HG03025 (cell line): ENCODE data around the gene CEP250.
"Not testable (repeated sequence)": the region's sequence is repeated elsewhere in the genome, so short reads cannot be mapped to it uniquely, and the experiment has no call there.

Experiments
- ATAC-seq: cut with Tn5 transposase; IDR thresholded peaks from one replicate; pipeline ENCODE4 v1.9.1; 2021; ENCODE audit warnings: mild to moderate bottlenecking, moderate library complexity; ENCODE audit not compliant: unreplicated experiment, low FRiP score

The CEP250 gene

DNA sequence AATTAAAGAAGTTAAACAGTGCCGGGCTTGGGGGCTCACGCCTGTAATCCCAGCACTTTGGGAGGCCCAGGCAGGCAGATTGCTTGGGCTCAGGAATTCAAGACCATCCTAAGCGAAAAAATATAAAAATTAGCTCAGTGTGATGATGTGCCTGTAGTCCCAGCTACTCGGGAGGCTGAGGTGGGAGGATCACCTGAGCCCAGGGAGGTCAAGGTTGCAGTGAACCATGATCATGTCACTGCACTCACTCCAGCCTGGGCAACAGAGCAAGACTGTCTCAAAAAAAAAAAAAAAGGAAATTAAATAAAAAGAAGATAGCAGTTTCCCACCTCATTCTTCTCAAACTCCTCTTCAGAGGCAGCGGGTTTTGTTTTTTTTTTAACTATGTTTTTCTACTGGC, 62.4 kb downstream of the CEP250 start:
- not testable (repeated sequence) for ATAC-seq

DNA sequence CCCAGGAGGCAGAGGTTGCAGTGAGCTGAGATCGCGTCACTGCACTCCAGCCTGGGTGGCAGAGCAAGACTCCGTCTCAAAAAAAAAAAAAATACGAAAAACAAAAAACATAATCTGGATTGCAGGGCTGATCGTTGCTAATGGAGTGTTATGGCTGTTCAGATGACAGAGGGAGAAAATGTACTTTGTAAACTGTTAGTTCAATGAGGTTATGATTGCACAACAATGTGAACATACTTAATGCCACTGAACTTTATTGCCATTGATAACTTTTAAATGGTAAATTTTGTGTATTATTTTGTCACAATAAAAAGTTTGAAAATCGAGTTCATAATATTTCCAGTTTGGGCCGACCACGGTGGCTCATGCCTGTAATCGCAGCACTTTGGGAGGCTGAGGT, 63.6 kb downstream of the CEP250 start:
- no peak for ATAC-seq

- no peak for ATAC-seq
Observed at GRCh38 chr20:35523298-35523888, 68.0 kb downstream of the CEP250 start.

- no peak for ATAC-seq
Observed at GRCh38 chr20:35525639-35526038, 70.2 kb downstream of the CEP250 start.

GRCh38 chr20:35527122-35527769, 71.8 kb downstream of the CEP250 start:
- ATAC-seq = no peak

GRCh38 chr20:35529552-35529951, 74.2 kb downstream of the CEP250 start, which contains the start of gene C20orf173:
C20orf173 (minus strand) TSS chr20:35529652; CDS start chr20:35529373, 279 bp downstream.
- no peak for ATAC-seq

GRCh38 chr20:35539756-35540212, 84.4 kb downstream of the CEP250 start:
- ATAC-seq = no peak

DNA sequence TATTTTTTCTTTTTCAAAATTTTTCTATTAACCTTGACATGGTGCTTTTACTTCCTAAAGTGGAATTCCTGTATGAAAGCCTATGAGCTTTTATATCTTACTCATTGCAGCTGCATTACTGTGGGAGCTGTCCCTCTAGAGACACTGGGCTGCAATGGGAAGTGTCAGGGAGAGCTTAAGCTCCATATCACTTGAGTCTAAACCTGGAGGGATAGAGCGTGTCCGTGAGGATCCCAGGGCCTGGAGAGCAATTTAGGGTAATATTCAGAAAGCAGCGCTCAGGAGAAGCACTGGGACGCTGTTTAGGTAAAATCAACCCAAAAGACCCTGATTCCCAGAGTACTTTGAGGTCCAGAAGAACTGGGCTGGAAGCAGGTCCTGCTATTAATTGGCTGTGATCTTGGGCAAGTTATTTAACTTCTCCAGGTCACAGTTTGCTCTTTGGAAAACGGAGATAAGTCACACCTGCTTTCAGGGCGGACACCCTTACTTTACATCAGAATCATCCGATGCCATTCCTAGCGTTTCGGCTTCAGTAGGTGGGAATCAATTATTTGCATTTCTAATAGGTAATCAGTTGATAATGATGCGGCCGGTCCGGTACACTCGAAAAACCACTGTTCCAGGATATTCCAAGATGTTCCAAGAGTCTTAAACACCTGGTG, 85.9 kb downstream of the CEP250 start:
- no peak for ATAC-seq

DNA sequence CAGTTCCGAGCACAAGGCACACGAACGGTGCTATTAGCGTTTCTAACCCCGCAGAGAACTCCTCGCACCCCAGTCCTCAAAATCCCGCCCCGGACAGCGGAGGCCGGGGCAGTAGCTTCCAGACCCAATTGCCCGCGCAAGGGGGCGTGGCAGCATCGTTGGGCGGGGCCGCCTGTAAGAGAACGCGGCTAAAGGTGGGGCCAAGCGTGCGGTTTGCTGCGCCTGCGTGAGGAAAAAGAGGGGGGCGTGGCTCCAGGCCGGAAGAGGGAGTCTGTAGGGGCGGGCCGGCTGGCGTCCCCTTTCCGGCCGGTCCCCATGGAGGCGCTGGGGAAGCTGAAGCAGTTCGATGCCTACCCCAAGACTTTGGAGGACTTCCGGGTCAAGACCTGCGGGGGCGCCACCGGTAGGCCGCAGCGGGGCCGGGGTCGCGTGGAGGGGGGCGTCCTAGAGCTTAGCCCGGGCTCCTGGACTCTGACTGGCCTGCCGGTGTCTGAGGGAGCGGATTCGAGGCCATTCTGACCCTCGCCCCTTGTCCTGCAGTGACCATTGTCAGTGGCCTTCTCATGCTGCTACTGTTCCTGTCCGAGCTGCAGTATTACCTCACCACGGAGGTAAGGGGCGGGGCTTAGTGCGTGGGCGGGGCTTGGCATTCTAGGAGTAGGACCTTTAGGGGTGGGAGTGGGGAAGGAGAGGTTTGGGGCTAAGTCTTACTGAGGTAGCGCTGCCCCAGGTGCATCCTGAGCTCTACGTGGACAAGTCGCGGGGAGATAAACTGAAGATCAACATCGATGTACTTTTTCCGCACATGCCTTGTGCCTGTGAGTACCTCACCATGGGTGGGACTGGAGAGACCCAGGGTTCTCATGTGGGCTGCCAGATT, 86.6 kb downstream of the CEP250 start, which contains the start of gene ERGIC3:
Gene ERGIC3, plus strand, starts transcription at position 296 of the 880 bp plus-strand sequence. Its CDS starts 20 bp downstream, at position 316.
- ATAC-seq = peak; percentile 88

- ATAC-seq = no peak
Observed at GRCh38 chr20:35542990-35543389, 87.6 kb downstream of the CEP250 start.

DNA sequence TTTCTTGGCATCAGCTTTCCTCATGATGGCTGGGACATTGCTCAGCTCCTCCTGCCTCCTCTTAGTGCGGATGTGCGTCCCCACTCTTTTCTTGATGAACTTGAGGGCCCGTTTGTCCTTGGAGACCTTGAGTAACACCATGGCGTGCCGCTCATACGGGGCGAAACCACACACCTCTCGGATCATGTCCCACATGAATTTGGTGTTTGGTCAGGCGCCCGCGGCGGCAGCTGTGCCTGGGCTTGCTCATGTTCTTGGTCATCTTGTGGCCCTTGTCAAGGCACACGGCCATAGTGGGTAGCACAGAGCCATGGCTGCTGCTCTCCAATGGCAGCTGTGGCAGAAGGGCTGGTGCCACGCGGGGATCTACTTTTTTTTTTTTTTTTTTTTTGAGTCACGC, 89.0 kb downstream of the CEP250 start:
- no peak for ATAC-seq

DNA sequence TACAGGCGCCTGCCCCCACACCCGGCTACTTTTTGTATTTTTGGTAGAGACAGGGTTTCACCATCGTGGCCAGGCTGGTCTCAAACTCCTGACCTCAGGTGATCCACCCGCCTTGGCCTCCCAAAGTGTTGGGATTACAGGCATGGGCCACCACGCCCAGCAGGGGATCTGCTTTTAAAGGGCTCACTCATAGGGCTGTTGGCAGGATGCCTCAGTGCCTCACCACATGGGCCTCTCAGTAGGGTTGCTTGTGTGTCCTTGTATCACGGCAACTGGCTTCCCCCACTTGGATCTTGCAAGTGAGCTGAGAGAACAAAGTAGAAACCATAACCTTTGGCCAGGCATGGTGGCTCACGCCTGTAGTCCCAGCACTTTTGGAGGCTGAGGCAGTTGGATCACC, 89.5 kb downstream of the CEP250 start:
- ATAC-seq = not testable (repeated sequence)

DNA sequence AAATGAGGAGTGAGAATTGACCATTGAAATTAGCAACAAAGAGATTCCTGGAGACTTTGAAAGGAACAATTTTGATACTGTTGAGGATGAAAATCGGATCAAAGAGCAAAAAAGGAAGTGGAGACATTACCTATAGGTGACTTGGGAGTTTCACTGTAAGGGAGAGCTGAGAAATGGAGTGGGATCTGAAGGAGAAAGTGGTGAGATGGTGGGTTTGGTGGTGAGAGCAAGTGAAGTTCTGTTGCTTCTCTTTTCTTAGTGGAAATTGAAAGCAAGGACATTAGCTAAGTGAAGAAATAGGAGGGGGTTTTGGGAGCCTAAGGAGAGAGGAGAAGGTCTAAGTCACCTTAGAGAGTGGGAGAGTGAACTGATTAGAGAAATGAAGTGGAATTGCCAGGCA, 90.7 kb downstream of the CEP250 start:
- no peak for ATAC-seq

DNA sequence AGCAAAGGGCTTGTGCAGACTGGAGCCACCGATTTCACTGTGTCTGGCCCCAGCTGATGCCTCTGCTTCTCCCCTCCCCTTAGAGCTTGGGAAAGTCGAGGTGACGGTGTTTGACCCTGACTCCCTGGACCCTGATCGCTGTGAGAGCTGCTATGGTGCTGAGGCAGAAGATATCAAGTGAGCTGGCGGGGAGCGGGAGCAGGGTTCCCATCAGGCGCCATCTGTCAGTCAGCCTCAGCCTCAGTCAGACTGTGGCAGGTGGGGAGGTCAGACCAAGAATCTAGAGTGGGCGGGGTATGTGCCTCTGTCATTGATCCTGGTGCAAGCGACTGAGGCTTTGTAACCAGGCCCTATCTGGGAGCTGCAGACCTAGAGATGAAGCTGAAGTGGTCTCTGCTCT, 91.9 kb downstream of the CEP250 start:
- ATAC-seq = no peak

- no peak for ATAC-seq
Observed at GRCh38 chr20:35551503-35551902, 96.1 kb downstream of the CEP250 start.

GRCh38 chr20:35552914-35553313, 97.5 kb downstream of the CEP250 start:
- no peak for ATAC-seq

DNA sequence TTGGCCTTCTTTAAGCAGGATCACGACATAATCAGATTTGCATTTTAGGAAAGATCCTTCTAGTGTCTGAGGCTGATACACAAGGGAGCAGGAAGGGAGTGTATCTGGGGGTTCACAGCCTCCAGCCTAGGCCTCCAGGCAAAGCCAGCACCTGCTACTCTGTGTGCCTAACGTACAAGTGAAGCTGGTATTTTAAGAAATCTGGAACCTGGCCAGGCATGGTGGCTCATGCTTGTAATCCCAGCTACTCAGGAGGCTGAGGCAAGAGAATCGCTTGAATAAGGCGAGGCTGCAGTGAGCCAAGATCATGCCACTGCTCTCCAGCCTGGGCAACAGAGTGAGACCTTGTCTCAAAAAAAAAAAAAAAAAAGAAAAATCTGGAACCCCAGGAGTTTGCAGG, 100.1 kb downstream of the CEP250 start:
- not testable (repeated sequence) for ATAC-seq

- no peak for ATAC-seq
Observed at GRCh38 chr20:35555951-35556645, 100.7 kb downstream of the CEP250 start.

- ATAC-seq = no peak
Observed at GRCh38 chr20:35556871-35557270, 101.5 kb downstream of the CEP250 start.

GRCh38 chr20:35558451-35558850, 103.1 kb downstream of the CEP250 start:
- no peak for ATAC-seq
